EH (cell line): ENCODE measurements around the gene CACNB1.
A peak's percentile ranks its signal among the peaks of the same experiment; 100 is the strongest.
"Not testable (repeated sequence)": the region's sequence is repeated elsewhere in the genome, so short reads cannot be mapped to it uniquely, and the experiment has no call there.

Source experiments
- DNase-seq: peaks from one replicate; pipeline ENCODE4 v3.0.0-alpha.2; 2015; ENCODE audit warnings: low read depth

The CACNB1 gene

DNA sequence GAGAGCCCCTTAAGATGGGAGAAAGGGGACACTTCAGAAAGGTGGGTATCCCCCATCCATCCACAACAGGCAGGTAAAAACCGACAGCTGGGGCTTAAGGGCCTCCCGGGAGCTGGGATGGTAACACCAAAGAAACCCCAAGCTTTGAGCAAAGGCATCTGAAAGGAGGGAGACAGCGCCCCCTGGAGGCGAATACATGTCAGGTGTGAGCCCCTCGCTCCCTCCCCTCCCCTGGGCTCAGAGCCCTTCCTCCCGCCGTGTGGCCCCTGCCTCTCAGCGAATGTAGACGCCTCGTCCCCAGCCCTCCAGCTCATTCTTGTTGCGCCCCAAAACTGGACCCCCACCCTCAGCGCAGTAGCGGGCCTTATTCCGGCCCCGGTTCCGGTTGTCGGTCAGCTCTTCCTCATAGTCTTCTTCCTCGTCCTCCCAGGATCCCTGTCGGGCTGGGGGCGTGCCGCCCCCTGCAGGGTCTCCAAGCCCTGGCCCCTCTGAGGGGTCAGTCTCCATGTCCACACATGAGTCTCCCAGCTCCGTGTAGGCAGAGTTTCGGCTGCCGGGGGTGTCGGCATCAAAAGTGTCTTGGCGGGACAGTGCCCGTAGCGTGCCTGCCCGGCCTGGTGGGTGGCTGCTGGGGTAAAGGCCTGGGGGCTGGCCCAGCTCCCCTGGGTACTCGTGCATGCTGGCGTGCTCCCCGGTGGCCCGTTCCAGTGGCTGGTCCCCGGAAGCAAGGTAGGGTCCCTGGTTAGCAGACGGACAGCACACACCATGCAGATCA is 22.4 kb downstream of the CACNB1 start:
- DNase-seq = peak; percentile 69

DNA sequence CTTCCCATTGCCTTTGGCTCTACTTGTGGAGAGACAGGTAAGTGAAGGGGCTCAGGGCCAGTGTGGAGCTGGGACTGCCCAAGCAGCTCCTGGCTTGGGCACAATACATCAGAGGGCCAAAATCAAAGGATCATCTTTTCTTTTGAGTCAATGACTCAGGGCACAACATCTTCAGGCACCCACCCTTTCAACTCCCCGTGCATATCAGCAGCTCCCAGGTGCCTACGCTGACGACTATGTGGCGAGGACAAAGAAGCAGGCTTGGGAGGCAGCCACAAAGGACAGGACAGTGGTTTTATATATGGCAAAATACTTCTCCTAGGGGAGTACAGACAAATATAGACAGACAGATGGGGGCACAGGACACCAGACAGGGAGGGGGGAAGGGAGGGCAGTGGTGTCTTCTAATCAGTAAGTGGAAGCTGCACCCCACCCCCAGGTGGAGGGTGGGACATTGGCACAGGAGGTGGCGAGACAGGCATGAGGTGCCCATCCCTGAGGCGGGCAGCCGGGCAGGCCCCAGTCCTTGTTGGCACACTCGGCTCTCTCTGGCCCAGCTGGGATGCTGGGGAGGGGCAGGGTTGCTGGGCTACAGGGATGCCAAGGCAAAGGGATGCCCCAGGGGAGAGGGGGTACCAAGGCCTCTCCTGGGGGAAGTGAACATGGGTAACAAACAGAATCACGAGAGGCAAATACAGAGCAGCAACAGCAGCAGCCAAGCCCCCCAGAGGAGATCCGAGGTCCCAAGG is 23.8 kb downstream of the CACNB1 start:
- no peak for DNase-seq

DNA sequence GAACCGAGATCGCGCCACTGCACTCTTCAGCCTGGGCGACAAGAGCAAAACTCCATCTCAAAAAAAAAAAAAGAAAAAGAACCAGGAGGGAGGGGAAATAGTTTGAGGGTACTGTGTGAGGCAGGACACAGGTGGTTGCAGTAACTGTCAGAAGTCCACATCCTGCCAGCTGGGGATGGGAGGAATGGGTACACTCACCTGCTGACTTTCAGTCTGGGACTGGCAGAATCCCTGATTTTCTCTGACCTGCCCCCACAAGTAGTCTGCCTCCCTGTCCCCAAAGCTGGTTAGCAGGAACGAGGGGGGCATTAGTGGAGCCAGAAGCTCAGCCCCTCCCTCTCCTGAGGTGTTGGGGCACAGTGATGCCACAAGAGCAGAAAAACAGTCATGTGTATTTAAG is 24.4 kb downstream of the CACNB1 start:
- no peak for DNase-seq

DNA sequence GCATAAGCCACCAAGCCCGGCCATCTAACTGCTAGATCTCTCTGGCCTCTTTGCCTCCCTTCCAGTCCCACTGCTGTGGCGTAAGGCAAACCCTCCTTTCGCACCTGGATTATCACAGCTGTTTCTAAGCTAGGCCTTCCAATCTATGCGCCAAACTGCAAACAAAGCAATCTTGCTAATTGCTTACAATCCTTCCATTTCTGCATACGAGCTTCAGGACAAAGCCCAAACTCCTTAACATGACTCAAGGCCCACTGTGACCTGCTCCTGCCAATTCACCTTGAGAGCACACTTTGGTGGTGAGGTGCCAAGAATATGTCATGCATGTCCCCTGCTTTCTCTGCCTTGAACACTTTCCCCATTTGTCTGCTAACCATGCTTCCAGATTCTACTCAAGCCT is 25.5 kb downstream of the CACNB1 start:
- no peak for DNase-seq

DNA sequence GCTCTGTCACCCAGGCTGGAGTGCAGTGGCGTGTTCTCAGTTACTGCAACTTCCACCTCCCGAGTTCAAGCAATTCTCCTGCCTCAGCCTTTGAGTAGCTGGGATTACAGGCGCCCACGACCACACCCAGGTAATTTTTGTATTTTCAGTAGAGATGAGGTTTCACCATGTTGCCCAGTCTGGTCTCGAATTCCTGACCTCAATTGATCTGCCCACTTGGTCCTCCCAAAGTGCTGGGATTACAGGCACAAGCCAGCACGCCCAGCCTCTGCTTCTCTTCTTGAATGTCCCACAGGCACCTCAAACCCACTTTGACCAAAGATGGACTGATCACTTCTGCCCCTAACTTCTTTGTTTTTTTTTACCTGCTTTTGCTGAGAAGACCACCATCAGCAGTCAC is 26.9 kb downstream of the CACNB1 start:
- DNase-seq = no peak

DNA sequence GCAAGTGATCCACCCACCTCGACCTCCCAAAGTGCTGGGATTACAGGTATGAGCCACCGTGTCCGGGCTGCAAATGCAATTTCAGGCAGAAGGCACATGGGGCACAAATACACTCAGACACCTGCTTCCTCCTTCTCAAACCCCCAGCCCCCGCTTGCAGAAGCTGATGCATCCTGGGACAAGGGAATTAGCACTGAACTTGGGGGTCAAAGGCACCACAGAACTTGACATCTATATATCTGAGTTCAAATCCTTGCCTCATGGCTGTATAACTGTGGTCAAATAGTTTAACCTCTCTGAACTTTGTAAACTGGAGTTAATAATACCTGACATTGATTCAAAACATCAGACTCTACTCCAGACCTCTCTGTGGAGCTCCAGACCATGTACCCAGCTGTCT is 27.4 kb downstream of the CACNB1 start:
- no peak for DNase-seq

DNA sequence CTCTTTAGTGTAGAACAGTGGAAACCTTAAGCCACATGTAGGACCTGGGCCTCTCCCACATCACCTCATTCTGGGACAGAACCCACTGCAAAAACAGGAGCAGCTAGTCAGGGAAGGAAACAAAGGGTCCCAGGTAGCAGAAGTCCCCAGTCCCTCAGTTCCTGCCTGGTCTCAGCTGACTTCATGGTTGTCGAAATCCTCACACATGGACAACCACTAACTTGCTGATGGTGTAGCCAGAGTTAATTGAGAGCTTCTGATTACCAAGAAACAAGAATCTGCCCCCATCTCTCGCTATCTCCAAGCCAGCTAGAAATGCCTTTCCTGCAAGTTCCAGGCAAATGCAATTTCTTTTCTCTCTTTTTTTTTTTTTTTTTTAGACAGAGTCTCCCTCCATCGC is 28.0 kb downstream of the CACNB1 start:
- DNase-seq = no peak

DNA sequence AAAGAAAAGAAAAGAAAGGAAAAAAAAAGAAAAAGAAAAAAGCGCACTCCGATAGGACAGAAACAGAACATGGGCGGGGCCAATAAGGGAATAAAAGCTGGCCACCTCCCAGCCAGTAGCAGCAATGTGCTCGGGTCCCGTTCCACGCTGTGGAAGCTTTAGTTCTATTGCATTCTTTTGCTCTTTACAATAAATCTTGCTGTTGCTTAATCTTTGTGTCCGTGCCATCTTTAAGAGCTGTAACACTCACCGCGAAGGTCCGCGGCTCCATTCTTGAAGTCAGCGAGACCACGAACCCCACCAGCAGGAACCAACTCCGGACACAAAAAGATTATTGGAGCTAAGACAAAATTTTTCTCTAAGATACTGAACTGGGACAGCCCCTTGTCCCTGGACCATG is 28.4 kb downstream of the CACNB1 start:
- DNase-seq = no peak

DNA sequence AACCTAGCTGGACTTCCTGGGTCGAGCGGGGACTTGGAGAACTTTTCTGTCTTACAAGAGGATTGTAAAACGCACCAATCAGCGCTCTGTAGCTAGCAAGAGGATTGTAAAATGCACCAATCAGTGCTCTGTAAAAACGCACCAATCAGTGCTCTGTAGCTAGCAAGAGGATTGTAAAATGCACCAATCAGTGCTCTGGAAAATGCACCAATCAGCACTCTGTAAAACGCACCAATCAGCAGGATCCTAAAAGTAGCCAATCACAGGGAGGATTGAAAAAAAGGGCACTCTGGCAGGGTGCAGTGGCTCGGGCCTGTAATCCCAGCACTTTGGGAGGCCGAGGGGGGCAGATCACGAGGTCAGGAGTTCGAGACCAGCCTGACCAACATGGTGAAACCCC is 29.0 kb downstream of the CACNB1 start:
- DNase-seq = not testable (repeated sequence)

DNA sequence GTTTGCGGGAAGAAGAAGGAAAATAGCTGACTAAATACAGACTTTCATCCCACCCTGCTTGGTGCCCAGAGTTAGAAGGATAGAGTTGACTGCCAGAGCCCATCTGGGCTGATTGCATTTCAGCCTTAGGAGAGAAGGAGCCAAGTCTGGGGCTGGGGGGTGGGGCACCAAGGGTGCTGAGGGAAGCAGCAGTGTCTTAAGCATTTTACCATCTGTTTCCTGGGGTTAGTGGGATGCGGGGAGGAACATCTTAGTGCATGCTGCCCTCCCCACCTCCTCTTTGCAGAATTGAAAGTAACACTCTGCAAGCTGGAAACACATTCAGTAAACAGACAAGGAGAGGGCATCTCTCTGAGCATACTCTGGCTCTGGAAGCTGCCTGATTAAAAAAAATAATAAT is 30.0 kb downstream of the CACNB1 start:
- DNase-seq = no peak

DNA sequence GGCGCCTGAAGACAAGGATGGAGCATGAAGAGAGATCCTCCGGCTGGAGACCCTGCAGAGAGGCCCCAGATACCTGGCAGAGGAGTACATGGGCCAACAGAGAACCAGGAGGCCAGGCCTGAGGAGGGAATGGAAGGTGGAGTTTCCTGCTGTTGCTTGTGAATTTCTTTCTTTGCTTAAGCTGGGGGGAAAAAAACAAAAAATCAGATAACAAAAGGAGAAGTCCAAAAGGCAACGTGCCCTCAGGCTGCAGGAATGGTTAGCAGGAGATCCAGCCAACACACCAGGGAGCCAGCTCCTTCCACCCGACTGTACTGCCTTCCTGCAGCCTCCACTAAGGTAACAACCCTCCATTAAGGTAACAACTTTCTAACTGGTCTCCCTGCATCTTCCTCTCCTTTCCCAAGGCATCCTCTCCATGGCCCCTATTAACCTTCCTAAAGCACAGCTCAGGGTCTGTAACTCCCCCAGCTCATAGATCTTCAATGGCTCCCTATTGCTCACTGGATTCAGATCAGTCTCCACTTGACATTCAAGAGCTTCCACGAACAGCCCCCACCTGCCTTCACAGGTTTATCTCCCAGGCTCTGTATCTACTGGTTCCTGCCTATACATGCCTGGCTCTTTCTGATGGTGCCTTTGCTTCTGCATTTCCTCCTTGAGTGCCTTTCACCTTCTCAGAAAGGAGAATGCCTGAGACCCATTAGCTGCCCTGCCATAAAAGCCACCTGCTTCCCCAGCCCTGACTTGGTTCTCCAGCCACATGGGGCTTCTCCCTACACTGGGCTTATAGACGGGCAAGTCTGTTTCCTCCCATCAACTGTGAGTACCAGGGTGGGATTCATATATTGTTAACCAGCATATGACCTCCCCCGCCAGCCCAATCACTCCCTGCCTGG is 30.8 kb downstream of the CACNB1 start:
- DNase-seq = no peak

DNA sequence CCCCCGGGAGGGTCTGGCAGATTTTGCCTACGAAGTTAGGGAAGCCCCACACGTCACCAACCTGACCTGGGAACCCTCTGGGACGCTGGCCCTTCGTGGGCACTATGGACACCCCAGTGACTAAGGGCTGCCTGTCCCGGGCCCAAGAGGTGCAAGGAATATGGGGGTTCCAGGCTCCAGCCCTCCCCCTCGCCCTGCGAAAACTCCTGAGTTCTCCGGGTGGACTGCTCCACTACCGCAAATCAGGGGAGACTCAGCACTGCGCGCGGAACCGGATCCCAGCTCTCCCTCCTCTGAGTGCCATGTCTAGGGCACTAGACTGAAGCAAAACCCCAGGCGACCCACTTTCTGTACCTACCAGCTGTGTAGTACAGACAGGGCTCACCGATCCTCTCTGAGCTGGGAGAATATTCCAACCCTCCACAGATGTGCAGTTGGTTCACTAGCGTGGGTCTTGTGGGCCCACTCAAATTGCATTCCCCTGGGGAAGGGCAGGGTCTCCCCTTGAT is 31.6 kb downstream of the CACNB1 start, which contains the start of gene ARL5C:
Gene ARL5C, minus strand, starts transcription at position 321 of the 509 bp plus-strand sequence. CDS start 401 bp downstream, outside the sequence.
- no peak for DNase-seq

DNA sequence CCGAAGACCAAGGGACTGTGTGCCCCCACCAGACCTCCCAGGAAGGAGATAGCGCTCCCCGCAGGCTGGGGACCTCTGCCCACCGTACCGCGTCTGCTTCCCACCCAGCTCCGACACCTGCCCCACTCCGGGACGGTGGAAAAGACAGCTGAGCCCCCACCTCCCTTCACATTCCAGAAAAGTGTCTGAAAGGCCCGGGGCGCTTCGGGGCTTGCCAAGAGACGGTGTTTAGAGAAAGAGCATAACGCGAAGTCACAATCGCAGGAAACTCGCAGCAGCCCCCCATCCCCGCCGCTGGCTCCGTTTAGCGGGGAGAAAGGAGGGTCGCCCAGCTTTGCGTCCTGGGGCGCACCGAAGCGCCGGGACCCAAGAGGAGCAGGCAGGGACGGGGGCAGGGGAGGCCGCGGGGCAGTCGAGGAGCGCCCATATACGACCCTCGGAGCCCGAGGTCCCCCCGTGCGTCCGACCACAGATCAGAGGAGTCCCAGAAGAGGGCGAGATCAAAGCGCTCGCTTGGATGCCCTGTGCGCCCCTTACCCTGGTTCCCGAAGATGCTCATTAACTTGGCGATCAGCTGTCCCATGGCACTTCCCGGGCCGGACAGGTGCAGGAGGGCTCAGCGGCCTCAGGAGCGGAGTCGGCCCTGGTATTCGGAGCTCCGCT is 32.2 kb downstream of the CACNB1 start:
- no peak for DNase-seq

DNA sequence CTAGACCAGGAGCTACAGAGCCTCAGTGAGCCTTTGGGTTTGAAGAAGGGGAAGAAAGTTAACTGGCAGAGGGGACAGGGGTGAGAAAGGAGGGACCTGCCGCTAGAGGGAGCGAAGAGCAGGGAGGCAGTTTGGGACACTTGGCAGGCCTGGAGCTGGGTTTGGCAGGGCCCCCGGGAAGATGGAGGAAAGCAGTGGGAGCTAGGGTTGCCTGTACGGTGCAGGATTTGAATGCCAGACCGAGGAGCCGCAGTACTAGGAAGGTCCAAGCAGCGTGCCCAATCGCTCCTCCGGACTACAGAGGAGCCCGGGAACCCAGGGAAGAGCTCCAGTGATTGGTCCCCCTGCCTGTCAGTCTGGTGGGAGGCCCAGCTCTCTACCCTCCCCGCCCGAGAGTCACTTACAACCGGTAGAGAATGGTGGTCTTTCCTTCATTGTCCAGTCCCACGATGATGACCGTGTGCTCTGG is 32.8 kb downstream of the CACNB1 start:
- peak; percentile 94 for DNase-seq

DNA sequence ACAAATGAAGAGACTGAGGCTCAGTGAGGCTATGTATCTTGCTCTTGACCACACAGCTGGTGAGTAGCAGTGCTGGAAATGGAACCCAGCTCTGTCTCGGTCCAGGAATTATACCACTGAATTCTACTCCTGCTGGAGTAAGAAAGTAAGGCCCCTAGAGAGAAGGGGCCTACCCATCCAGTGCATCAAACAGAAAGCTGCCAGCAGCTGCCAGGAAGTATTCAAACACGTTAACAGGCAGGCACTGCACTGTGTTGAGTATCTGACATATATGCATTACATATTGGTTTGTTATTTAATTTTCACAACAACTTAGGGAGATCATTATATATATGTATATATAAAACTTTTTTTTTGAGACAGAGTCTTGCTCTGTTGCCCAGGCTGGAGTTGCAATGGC is 35.5 kb downstream of the CACNB1 start:
- no peak for DNase-seq

DNA sequence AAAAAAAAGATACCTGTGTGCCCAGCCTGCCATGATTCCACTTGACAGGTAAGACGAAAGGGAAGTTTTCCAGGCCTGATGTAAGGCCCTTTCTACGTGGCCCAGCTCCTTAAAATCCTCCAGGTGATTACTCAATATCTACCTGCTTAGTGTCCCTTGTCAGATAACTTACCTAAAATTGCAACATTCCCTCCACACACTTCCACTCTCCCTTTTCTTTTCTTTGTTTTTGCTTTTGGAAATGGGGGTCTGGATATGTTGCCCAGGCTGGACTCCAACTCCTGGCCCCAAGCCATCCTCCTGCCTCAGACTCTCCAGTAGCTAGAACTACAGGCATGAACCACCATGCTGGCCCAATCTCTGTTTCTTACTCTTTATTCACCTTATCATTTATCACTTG is 38.8 kb downstream of the CACNB1 start:
- no peak for DNase-seq

DNA sequence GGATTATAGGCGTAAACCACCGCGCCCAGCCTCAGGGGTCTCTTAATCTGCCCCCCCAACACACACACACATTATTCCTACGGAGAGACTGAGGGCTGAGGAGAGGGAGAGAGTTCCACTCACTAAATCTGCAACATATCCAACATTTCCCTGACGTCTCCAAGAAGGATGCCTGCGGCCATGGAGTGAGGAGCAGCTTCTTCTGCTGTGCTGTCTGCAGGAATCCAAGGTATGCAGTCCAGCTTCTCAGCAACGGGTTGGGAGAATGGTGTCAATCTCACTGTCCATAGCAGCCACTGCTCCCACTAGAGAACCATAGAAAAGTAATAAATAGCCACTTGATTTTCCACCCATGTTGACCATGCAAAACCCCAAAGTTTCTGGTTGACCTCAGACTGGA is 41.0 kb downstream of the CACNB1 start:
- peak; percentile 80 for DNase-seq

DNA sequence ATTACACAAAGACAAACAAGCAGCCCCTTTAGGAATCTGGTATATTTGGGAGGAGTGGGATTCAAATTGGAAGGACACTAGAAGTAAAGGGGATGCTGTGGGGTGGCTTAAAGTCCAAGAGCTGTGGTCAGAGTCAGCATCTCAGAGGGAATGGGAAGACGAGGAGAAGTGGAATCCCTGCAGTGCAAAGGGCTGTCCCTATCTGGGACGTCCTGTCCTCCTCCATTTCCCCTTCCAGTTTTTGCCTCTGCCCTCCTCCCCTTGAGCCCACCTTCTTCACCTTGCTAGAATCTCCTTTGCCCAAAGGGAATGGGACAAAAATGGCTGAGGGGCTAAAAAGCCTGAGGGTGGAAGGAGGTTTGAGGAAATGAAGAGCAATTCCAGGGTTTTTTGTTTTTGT is 41.8 kb downstream of the CACNB1 start:
- DNase-seq = no peak

DNA sequence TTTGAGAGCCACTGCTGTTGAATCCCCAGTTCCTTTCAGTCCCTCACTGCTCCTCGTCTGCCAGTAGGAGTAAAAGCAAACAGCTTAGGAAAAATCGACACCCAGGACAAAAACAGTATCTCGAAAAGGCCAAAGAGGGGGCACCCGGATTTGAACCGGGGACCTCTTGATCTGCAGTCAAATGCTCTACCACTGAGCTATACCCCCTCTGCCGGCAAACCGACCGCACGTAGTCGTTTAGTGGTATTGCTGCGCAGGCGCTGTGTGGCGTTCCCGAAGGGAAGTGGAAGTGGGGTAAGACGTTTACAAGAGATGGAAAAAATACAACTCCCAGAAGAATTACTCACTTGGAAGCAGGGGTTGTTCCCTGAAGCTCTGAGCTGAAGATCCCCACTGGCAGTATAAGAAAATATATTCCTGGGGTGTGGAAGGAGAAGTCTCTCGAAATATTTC is 43.8 kb downstream of the CACNB1 start:
- peak; percentile 92 for DNase-seq

DNA sequence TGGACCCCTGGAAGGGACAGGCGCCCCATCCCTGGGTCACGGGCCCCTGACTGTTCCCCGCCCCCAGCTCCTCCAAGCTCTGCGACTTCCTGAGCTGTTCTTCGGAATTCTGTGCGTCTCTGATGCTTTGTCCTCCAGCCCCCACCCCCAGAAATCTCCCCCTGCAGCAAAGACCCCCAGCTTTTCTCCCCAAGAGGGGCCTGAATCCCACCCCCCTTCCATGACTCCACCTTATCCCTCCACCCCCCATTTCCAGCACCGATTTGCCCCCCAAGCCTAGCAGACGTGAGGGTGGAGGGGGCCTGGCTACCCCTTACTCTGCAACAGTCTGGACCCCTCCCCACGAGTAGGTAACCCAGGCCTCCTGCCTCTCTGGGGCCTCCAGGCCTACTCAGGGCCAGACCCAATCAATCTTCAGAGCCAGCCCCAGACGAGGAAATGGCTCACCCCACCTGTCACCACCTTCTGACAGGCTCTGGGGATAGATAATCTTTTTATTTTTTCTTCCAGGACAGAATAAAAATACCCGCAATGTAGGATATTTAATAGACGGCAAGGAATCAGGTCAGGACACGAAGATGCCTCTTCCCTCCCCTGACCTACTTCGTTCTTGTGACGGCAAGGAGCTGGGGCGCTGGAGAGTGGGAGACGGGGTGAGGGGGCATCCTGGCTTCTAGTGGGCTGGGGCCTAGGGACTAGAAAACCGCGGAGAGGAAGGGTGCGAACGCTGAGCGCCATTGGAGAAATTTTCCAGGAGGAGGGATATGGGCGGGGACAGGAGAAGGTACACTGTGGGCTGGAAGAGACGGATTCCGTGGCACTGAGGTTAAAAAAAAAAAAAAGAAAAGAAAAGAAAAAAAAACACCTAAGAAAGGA is 45.3 kb downstream of the CACNB1 start:
- DNase-seq = no peak
